ENCODE results near the gene MARK1. TPM values are rescaled to one million over a fixed set of nuclear protein-coding genes. Genes with fewer than 3 reads are reported as not detected.

The MARK1 gene
- total and polyA plus RNA-seq, 2 of the 13 experiments (the other 11 are each of a cell fraction or from before 2014, with no cell fraction given) = not detected

DNA sequence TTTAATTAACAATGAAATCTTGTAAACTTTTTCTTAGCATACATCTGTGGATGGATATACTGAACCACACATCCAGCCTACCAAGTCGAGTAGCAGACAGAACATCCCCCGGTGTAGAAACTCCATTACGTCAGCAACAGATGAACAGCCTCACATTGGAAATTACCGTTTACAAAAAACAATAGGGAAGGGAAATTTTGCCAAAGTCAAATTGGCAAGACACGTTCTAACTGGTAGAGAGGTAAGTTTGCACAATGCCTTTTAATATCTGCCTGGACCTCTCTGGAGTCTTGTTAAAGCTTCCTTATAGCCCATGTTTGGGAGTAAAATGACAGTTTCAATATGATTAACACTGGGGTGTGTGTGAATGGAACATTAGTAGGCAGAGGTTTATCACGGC lies 51.4 kb downstream of the MARK1 start:
- no peak overlapping the region for H2AFZ ChIP-seq (ENCODE audit: low read length)
- no peaks in the 10 kb centered on the region for H3K79me2 ChIP-seq (ENCODE audit: insufficient read depth, low read length)
- H3K4me3 ChIP-seq (replicated peaks in 1 of 3; ENCODE audit: insufficient read depth in 1 of 3, low read depth in 2 of 3, low read length in 3 of 3) = no peak overlapping the region
- no peak overlapping the region for H3K4me2 ChIP-seq (ENCODE audit: low read depth, low read length)
- no peak overlapping the region for H3K27ac ChIP-seq (ENCODE audit: extremely low read length, insufficient read depth, low read length)
- BruUV-seq (replicated peaks) = no TSS peak
- intact Hi-C loops (cut with micrococcal nuclease; ENCODE audit: unreplicated experiment) (no loop called here), in situ Hi-C loops (cut with HindIII; ENCODE audit: extremely low pct_ligation_motif_present, low pct_unique_long_range_greater_than_20kb) (no loop called here)
- no peaks in the 10 kb centered on the region for H3K27me3 ChIP-seq (ENCODE audit: control insufficient read depth in 1 of 2, insufficient read depth in 2 of 2, low read length in 2 of 2)
- no peak overlapping the region for H3K9ac ChIP-seq (ENCODE audit: insufficient read depth, low read depth, low read length)
- ATAC-seq (no peak), DNase-seq (ENCODE audit: low spot score) (no peak), FAIRE-seq (no peak)
- ChIA-PET POLR2A (no interaction called here), CTCF (ENCODE audit: low intra/inter-chr PET ratio, low total read pairs) (no interaction called here)
- 9% methylated on average over 6 of the region's 6 CpGs for WGBS (ENCODE audit: low lambda C conversion rate)
- TF ChIP-seq, protein P1, sequence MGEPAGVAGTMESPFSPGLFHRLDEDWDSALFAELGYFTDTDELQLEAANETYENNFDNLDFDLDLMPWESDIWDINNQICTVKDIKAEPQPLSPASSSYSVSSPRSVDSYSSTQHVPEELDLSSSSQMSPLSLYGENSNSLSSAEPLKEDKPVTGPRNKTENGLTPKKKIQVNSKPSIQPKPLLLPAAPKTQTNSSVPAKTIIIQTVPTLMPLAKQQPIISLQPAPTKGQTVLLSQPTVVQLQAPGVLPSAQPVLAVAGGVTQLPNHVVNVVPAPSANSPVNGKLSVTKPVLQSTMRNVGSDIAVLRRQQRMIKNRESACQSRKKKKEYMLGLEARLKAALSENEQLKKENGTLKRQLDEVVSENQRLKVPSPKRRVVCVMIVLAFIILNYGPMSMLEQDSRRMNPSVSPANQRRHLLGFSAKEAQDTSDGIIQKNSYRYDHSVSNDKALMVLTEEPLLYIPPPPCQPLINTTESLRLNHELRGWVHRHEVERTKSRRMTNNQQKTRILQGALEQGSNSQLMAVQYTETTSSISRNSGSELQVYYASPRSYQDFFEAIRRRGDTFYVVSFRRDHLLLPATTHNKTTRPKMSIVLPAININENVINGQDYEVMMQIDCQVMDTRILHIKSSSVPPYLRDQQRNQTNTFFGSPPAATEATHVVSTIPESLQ (CRISPR knock-in tag; conservative IDR thresholded peaks at IDR 0.05) = no peak
- TF ChIP-seq PLRG1 (conservative IDR thresholded peaks at IDR 0.05) = no peak
- TF ChIP-seq, protein P2, sequence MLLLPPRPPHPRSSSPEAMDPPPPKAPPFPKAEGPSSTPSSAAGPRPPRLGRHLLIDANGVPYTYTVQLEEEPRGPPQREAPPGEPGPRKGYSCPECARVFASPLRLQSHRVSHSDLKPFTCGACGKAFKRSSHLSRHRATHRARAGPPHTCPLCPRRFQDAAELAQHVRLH (CRISPR knock-in tag; IDR thresholded peaks at IDR 0.05; ENCODE audit: borderline replicate concordance, low read depth) = no peak
- TF ChIP-seq ZNF674 (CRISPR knock-in tag; IDR thresholded peaks at IDR 0.05; ENCODE audit: low read depth) = no peak
- no peak for TF ChIP-seq ZNF207 (IDR thresholded peaks at IDR 0.05; ENCODE audit: borderline replicate concordance)
- no peak for TF ChIP-seq KAT2B (IDR thresholded peaks at IDR 0.05; ENCODE audit: borderline replicate concordance, low read depth, low read length)
- no peak for TF ChIP-seq STAT5B (CRISPR knock-in tag; IDR thresholded peaks at IDR 0.05)
- H3K4me1 ChIP-seq (ENCODE audit: insufficient read depth, low read length) = no peaks in the 10 kb centered on the region
- no peaks in the 10 kb centered on the region for H4K20me1 ChIP-seq (ENCODE audit: insufficient read depth, low read length)
- peaks cover 2% of the 10 kb centered on the region; the same call in 1 of the 2 replicates for H3K9me3 ChIP-seq (ENCODE audit: low read length)
- no peaks in the 10 kb centered on the region for H3K36me3 ChIP-seq (replicated peaks in 1 of 2; ENCODE audit: control insufficient read depth in 1 of 2, insufficient read depth in 2 of 2, low read length in 2 of 2)

DNA sequence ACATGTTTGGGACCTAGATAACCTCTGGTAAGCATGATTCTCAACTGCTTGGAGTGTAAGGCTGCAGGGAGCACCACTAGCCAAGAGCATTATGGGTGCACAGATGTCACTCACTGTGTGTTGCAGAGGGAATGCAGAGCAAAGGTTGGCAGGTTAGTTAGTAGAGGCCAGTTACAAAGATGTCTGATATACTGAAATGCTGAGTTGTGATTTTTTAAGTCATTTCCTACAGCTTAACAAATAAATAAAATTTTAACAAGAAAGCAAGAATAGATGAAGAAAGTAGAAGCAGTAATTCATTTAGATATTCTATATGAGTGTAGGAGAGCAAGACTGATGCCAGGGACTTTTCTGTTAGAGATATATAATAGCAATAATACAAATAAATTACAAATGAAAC lies 64.8 kb downstream of the MARK1 start:
- H4K20me1 ChIP-seq (ENCODE audit: insufficient read depth, low read length) = no peaks in the 10 kb centered on the region
- in situ Hi-C loops (cut with HindIII; ENCODE audit: extremely low pct_ligation_motif_present, low pct_unique_long_range_greater_than_20kb) (no loop called here), intact Hi-C loops (cut with micrococcal nuclease; ENCODE audit: unreplicated experiment) (no loop called here)
- H3K4me3 ChIP-seq (replicated peaks in 1 of 3; ENCODE audit: insufficient read depth in 1 of 3, low read depth in 2 of 3, low read length in 3 of 3) = no peak overlapping the region
- TF ChIP-seq MAFF (IDR thresholded peaks at IDR 0.05; ENCODE audit: low read depth, low read length) = peak; percentile 54; the same call in 1 of the 2 replicates
- no peak for TF ChIP-seq SKIL (CRISPR knock-in tag; IDR thresholded peaks at IDR 0.05; ENCODE audit: borderline replicate concordance)
- peak in 1 of 2 experiments; percentile 62; a peak in 2 of 4 replicates for TF ChIP-seq MAFK (conservative IDR thresholded peaks at IDR 0.05 in 1 of 2, IDR thresholded peaks at IDR 0.05 in 1 of 2; ENCODE audit: low read length in 2 of 2)
- no peaks in the 10 kb centered on the region for H3K4me1 ChIP-seq (ENCODE audit: insufficient read depth, low read length)
- FAIRE-seq = no peak
- DNase-seq (ENCODE audit: low spot score) = no peak
- H3K36me3 ChIP-seq (replicated peaks in 1 of 2; ENCODE audit: control insufficient read depth in 1 of 2, insufficient read depth in 2 of 2, low read length in 2 of 2) = no peaks in the 10 kb centered on the region
- ATAC-seq = no peak
- H2AFZ ChIP-seq (ENCODE audit: low read length) = no peak overlapping the region
- no peak overlapping the region for H3K27ac ChIP-seq (ENCODE audit: extremely low read length, insufficient read depth, low read length)
- BruUV-seq (replicated peaks) = no TSS peak
- H3K9ac ChIP-seq (ENCODE audit: insufficient read depth, low read depth, low read length) = no peak overlapping the region
- H3K79me2 ChIP-seq (ENCODE audit: insufficient read depth, low read length) = no peaks in the 10 kb centered on the region
- ChIA-PET POLR2A (no interaction called here), CTCF (ENCODE audit: low intra/inter-chr PET ratio, low total read pairs) (no interaction called here)
- no peak overlapping the region for H3K4me2 ChIP-seq (ENCODE audit: low read depth, low read length)
- H3K9me3 ChIP-seq (ENCODE audit: low read length) = no peaks in the 10 kb centered on the region
- no peaks in the 10 kb centered on the region; a peak in 1 of 5 replicates for H3K27me3 ChIP-seq (ENCODE audit: control insufficient read depth in 1 of 2, insufficient read depth in 2 of 2, low read length in 2 of 2)
